HEK293T (cell line): Measurements from ENCODE around the gene TCHP.

Source experiments
- CTCF ChIA-PET: fragments of 350-600 bp; formaldehyde crosslinking; extraction: SDS; loops from one replicate; lab custom pipeline; 2021; ENCODE audit warnings: antibody characterized with exemption, inconsistent platforms; lab: Yijun Ruan, JAX
- POLR2A ChIA-PET: fragments of 350-600 bp; formaldehyde crosslinking; extraction: SDS; loops from one replicate; lab custom pipeline; 2020; ENCODE audit warnings: antibody characterized with exemption, inconsistent platforms; lab: Yijun Ruan, JAX
- DNase-seq: peaks from one replicate; pipeline ENCODE4 v3.0.0; 2012; ENCODE audit warnings: mixed read lengths; ENCODE audit errors: extremely low spot score
- ARNT ChIP-seq: fragments of 450-650 bp; IDR thresholded peaks from 2 replicates; pipeline ENCODE4 v1.6.1; 2017; ENCODE audit warnings: mild to moderate bottlenecking
- BHLHE40 ChIP-seq: fragments of 450-650 bp; IDR thresholded peaks from 2 replicates; pipeline ENCODE4 v1.6.1; 2016; ENCODE audit warnings: mild to moderate bottlenecking, moderate library complexity, borderline replicate concordance
- CTBP1 ChIP-seq: fragments of 450-650 bp; IDR thresholded peaks from 2 replicates; pipeline ENCODE4 v1.6.1; 2016; ENCODE audit warnings: borderline replicate concordance
- ELF4 ChIP-seq: fragments of 450-650 bp; IDR thresholded peaks from 2 replicates; pipeline ENCODE4 v1.6.1; 2017; ENCODE audit warnings: antibody characterized with exemption
- FOXA1 ChIP-seq: fragments of 450-650 bp; IDR thresholded peaks from 2 replicates; pipeline ENCODE4 v1.6.1; 2016; ENCODE audit warnings: mild to moderate bottlenecking
- FOXM1 ChIP-seq: fragments of 450-650 bp; IDR thresholded peaks from 2 replicates; pipeline ENCODE4 v1.6.1; 2017; ENCODE audit warnings: mild to moderate bottlenecking, borderline replicate concordance
- HDGF ChIP-seq: fragments of 450-650 bp; IDR thresholded peaks from 2 replicates; pipeline ENCODE4 v1.6.1; 2017; ENCODE audit warnings: antibody characterized with exemption, borderline replicate concordance
- L3MBTL2 ChIP-seq: fragments of 450-650 bp; conservative IDR thresholded peaks from 2 replicates; pipeline ENCODE4 v1.6.1; 2016; ENCODE audit warnings: mild to moderate bottlenecking
- LEF1 ChIP-seq: fragments of 450-650 bp; IDR thresholded peaks from 2 replicates; pipeline ENCODE4 v1.6.1; 2017; ENCODE audit warnings: mild to moderate bottlenecking, borderline replicate concordance
- NFRKB ChIP-seq: fragments of 450-650 bp; IDR thresholded peaks from 2 replicates; pipeline ENCODE4 v1.6.1; 2016; ENCODE audit warnings: mild to moderate bottlenecking, moderate library complexity
- SP1 ChIP-seq: fragments of 450-650 bp; IDR thresholded peaks from 2 replicates; pipeline ENCODE4 v1.6.1; 2017
- SUZ12 ChIP-seq: fragments of 450-650 bp; IDR thresholded peaks from 2 replicates; pipeline ENCODE4 v1.6.1; 2016; ENCODE audit warnings: mild to moderate bottlenecking
- TARDBP ChIP-seq: fragments of 450-650 bp; IDR thresholded peaks from 2 replicates; pipeline ENCODE4 v1.6.1; 2016
- ZNF384 ChIP-seq: fragments of 450-650 bp; IDR thresholded peaks from 2 replicates; pipeline ENCODE4 v1.6.1; 2016

Gene TCHP

DNA sequence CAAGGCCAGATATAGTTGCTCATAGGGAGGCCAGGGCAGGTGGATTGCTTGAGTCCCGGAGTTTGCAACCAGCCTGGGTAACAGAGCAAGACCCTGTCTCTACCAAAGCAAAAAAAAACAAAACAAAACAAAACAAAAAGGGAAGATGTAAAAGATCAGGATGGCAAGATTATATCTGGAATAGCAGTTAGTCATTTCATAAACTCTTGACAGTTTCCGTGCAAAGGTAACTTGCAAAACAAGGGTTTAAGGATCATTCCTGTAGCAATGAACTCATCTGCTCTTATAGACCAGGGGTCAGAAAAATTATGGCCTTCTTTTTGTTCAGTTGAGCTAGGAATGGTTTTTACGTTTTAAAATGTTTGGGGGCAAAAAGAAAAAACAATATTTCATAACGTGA is 66.5 kb downstream of the TCHP start:
- no peak for DNase-seq
- POLR2A ChIA-PET: no interaction called here
- CTCF ChIA-PET: no interaction called here
- TF ChIP-seq LEF1: no peak
- TF ChIP-seq L3MBTL2: no peak
- TF ChIP-seq ARNT: no peak
- TF ChIP-seq BHLHE40: no peak
- TF ChIP-seq ZNF384: no peak
- TF ChIP-seq CTBP1: no peak
- no peak for TF ChIP-seq NFRKB
- no peak for TF ChIP-seq TARDBP
- TF ChIP-seq ELF4: no peak
- TF ChIP-seq HDGF: no peak
- TF ChIP-seq FOXA1: no peak
- no peak for TF ChIP-seq FOXM1

DNA sequence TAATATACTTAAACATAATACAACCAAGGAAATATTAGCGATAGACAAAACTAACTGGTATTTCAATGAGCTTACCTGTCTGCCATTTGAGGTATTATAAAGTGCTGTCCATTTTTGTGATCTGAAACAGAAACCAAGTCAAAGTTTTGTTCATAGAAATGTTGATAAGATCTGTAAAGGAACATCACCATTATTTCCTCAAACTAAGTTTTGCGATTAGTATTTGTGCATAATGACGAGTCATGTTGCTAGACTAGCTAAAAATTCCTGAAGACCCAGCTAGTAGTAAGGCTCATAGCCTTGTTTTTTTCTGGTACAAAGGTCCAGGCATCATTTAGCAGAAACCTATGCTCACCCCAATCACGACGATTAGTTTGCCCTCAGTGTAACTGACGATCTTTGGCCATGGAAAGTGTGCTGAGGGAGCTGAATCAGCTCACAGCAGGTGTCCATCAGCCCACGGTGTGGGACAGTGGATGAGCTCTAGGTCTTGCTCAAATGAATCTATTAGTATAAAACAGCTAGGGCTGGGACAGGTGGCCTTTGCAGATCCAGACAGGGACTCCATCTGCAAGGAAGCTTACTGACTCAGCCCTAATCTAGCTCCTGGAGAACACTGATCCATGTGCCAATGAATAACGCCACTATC is 67.4 kb downstream of the TCHP start:
- POLR2A ChIA-PET: no interaction called here
- TF ChIP-seq SP1 (no peak), FOXA1 (no peak), LEF1 (no peak), FOXM1 (no peak), HDGF (no peak), ARNT (no peak), NFRKB (no peak), CTBP1 (no peak), L3MBTL2 (no peak), SUZ12 (no peak)
- CTCF ChIA-PET: interaction anchor here (0.6 kb wide), 1 partner anchor 114 kb away, joined by 3 read pairs; no protein-coding TSS in a partner anchor
- no peak for DNase-seq
